Measurements from ENCODE around the gene TNKS1BP1.
"Not testable (repeated sequence)": the region's sequence is repeated elsewhere in the genome, so short reads cannot be mapped to it uniquely, and the experiment has no call there.

The TNKS1BP1 gene

GRCh38 chr11:57283231-57283990, 41.3 kb downstream of the TNKS1BP1 start:
- Histone ChIP-seq H3K9me3 (ENCODE audit: control insufficient read depth, low read length) (no peaks in the 10 kb centered on the region), H3K4me3 (ENCODE audit: extremely low read depth, insufficient read depth, low read length, poor library complexity, severe bottlenecking) (no peak overlapping the region), H3K4me1 (ENCODE audit: control insufficient read depth, insufficient read depth, low read length, poor library complexity, severe bottlenecking) (peaks cover 7% of the 10 kb centered on the region), H3K27ac (ENCODE audit: low read depth, low read length, severe bottlenecking) (no peak overlapping the region), H3K36me3 (ENCODE audit: control insufficient read depth, insufficient read depth, low read length) (no peaks in the 10 kb centered on the region)
- WGBS, 2 experiments (ENCODE audit: insufficient coverage in 2 of 2): 67 to 83% methylated on average over 1 to 2 of the region's 2 CpGs

DNA sequence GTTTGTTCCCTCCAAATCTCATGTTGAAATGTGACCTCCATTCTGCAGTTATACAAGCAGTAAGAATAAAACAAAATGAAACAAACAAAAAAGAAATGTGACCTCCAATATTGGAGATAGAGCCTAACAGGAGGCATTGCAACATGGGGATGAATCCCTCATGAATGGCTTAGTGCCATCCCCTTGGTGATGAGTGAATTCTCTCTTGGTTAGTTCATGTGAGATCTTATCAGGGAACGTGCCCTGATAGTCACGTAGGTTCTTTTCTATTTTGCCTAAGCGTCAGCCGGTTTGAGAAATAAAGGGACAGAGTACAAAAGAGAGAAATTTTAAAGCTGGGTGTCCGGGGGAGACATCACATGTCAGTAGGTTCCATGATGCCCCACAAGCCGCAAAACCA, 43.2 kb downstream of the TNKS1BP1 start:
- peaks cover 12% of the 10 kb centered on the region for H3K4me1 ChIP-seq (ENCODE audit: control insufficient read depth, insufficient read depth, low read length, poor library complexity, severe bottlenecking)
- 94 to 97% methylated on average over 4 to 5 of the region's 6 CpGs for WGBS, 2 experiments (ENCODE audit: insufficient coverage in 2 of 2)
- H3K36me3 ChIP-seq (ENCODE audit: control insufficient read depth, insufficient read depth, low read length); H3K4me3 ChIP-seq (ENCODE audit: extremely low read depth, insufficient read depth, low read length, poor library complexity, severe bottlenecking); H3K9me3 ChIP-seq (ENCODE audit: control insufficient read depth, low read length); H3K27ac ChIP-seq (ENCODE audit: low read depth, low read length, severe bottlenecking): not testable (repeated sequence)

- no peak overlapping the region for H3K27ac ChIP-seq (ENCODE audit: low read depth, low read length, severe bottlenecking)
- H3K4me3 ChIP-seq (ENCODE audit: extremely low read depth, insufficient read depth, low read length, poor library complexity, severe bottlenecking): no peak overlapping the region
- 89 to 100% methylated on average over 2 to 3 of the region's 5 CpGs for WGBS, 2 experiments (ENCODE audit: insufficient coverage in 2 of 2)
- no peaks in the 10 kb centered on the region for H3K9me3 ChIP-seq (ENCODE audit: control insufficient read depth, low read length)
- H3K36me3 ChIP-seq (ENCODE audit: control insufficient read depth, insufficient read depth, low read length): no peaks in the 10 kb centered on the region
- H3K4me1 ChIP-seq (ENCODE audit: control insufficient read depth, insufficient read depth, low read length, poor library complexity, severe bottlenecking): peaks cover 12% of the 10 kb centered on the region
These were observed 45.6 kb downstream of the TNKS1BP1 start for GRCh38 chr11:57279116-57279515.

- whole genome bisulfite sequencing, 2 experiments (ENCODE audit: insufficient coverage in 2 of 2): 85 to 92% methylated on average over 3 to 5 of the region's 7 CpGs
- Histone ChIP-seq H3K4me3 (ENCODE audit: extremely low read depth, insufficient read depth, low read length, poor library complexity, severe bottlenecking) (no peak overlapping the region), H3K36me3 (ENCODE audit: control insufficient read depth, insufficient read depth, low read length) (no peaks in the 10 kb centered on the region), H3K9me3 (ENCODE audit: control insufficient read depth, low read length) (no peaks in the 10 kb centered on the region), H3K27ac (ENCODE audit: low read depth, low read length, severe bottlenecking) (peak overlapping the region; percentile 82), H3K4me1 (ENCODE audit: control insufficient read depth, insufficient read depth, low read length, poor library complexity, severe bottlenecking) (peaks cover 12% of the 10 kb centered on the region)
These were observed 46.0 kb downstream of the TNKS1BP1 start for GRCh38 chr11:57278721-57279095.

DNA sequence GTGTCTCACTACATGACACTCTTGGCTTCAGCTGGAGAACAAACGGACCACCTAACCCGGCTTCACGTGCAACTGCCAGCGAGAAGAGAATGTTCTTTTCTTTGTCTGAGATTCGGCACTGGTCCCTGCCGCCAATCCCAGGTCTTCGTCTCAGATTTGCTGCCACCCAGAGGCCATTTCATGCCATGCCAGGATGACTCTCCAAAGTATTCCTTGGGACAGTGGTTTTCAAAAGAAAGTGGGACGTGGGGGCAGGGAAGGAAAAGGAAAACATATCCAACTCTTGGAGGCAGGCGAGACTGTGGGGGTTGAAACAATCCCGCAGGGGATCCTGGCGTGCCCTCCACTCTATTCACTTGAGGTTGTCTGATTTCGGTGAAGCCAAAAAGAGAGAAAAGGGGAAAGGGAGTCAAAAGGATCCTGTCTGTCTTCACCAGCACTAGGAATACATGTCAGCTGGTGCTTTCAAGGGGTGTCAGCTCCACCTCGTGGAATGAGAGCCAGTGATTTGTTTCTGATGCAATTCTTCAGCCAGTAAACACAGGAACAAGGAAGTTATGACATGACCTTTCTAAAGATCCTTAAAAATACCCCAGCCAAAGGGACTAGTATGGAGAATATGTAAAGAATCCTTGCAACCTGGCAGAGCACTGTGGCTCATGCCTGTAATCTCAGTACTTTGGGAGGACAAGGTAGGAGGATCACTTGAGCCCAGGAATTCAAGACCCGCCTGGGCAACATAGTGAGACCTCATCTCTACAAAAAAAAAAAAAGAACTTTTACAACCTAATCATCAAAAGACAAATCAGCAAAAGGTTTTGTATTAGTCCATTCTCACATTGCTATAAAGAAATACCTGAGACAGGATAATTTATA, 46.7 kb downstream of the TNKS1BP1 start:
- Histone ChIP-seq H3K36me3 (ENCODE audit: control insufficient read depth, insufficient read depth, low read length) (no peaks in the 10 kb centered on the region), H3K4me1 (ENCODE audit: control insufficient read depth, insufficient read depth, low read length, poor library complexity, severe bottlenecking) (peaks cover 12% of the 10 kb centered on the region), H3K27ac (ENCODE audit: low read depth, low read length, severe bottlenecking) (peak overlapping the region; percentile 82), H3K4me3 (ENCODE audit: extremely low read depth, insufficient read depth, low read length, poor library complexity, severe bottlenecking) (no peak overlapping the region), H3K9me3 (ENCODE audit: control insufficient read depth, low read length) (no peaks in the 10 kb centered on the region)
- WGBS, 2 experiments (ENCODE audit: insufficient coverage in 2 of 2): 3 to 9% methylated on average over 13 of the region's 14 CpGs

DNA sequence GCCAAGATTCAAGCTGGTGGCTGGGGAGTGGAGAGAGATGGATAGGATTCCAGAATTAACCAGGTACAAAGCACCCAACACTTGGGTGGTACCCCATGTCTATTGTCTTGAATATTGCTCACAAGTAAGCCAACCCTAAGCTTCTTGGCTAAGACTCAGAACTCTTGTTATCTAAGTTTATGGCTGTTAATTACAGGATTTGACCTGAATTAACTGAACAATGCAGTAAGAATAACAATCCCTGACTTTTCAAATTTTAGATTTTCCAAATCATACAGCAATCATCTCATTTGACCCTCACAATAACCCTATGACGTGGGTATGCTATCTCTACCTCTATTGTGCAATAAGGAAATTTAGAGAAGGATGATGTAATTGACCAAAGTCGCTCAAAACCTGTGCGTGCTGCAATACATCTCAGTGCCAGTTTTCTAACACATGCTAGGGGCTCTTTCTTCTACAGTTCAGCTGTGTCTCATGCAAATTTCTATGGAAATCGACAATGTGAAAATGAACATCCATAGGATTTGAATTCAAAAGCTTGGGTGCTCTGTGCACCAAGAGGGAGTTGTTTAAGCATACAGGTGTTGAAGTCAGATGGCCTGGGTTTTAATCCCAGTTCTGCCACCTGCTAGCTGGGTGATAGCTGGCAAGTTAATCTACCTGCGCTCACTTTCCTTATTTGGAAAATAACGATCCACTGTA, 47.6 kb downstream of the TNKS1BP1 start:
- no peaks in the 10 kb centered on the region for H3K36me3 ChIP-seq (ENCODE audit: control insufficient read depth, insufficient read depth, low read length)
- 80 to 100% methylated on average over 1 to 3 of the region's 6 CpGs for WGBS, 2 experiments (ENCODE audit: insufficient coverage in 2 of 2)
- no peaks in the 10 kb centered on the region for H3K9me3 ChIP-seq (ENCODE audit: control insufficient read depth, low read length)
- no peak overlapping the region for H3K4me3 ChIP-seq (ENCODE audit: extremely low read depth, insufficient read depth, low read length, poor library complexity, severe bottlenecking)
- no peak overlapping the region for H3K27ac ChIP-seq (ENCODE audit: low read depth, low read length, severe bottlenecking)
- H3K4me1 ChIP-seq (ENCODE audit: control insufficient read depth, insufficient read depth, low read length, poor library complexity, severe bottlenecking): peaks cover 12% of the 10 kb centered on the region

GRCh38 chr11:57276169-57276970, 48.4 kb downstream of the TNKS1BP1 start:
- no peak overlapping the region for H3K4me3 ChIP-seq (ENCODE audit: extremely low read depth, insufficient read depth, low read length, poor library complexity, severe bottlenecking)
- H3K36me3 ChIP-seq (ENCODE audit: control insufficient read depth, insufficient read depth, low read length): no peaks in the 10 kb centered on the region
- 67 to 80% methylated on average over 1 to 2 of the region's 3 CpGs for WGBS, 2 experiments (ENCODE audit: insufficient coverage in 2 of 2)
- H3K9me3 ChIP-seq (ENCODE audit: control insufficient read depth, low read length): no peaks in the 10 kb centered on the region
- H3K4me1 ChIP-seq (ENCODE audit: control insufficient read depth, insufficient read depth, low read length, poor library complexity, severe bottlenecking): peaks cover 12% of the 10 kb centered on the region
- no peak overlapping the region for H3K27ac ChIP-seq (ENCODE audit: low read depth, low read length, severe bottlenecking)

GRCh38 chr11:57275582-57275981, 49.2 kb downstream of the TNKS1BP1 start:
- Histone ChIP-seq H3K4me3 (ENCODE audit: extremely low read depth, insufficient read depth, low read length, poor library complexity, severe bottlenecking) (no peak overlapping the region), H3K4me1 (ENCODE audit: control insufficient read depth, insufficient read depth, low read length, poor library complexity, severe bottlenecking) (peaks cover 12% of the 10 kb centered on the region), H3K9me3 (ENCODE audit: control insufficient read depth, low read length) (no peaks in the 10 kb centered on the region), H3K36me3 (ENCODE audit: control insufficient read depth, insufficient read depth, low read length) (no peaks in the 10 kb centered on the region), H3K27ac (ENCODE audit: low read depth, low read length, severe bottlenecking) (no peak overlapping the region)
- 89 to 100% methylated on average over 1 to 2 of the region's 3 CpGs for WGBS, 2 experiments (ENCODE audit: insufficient coverage in 2 of 2)

DNA sequence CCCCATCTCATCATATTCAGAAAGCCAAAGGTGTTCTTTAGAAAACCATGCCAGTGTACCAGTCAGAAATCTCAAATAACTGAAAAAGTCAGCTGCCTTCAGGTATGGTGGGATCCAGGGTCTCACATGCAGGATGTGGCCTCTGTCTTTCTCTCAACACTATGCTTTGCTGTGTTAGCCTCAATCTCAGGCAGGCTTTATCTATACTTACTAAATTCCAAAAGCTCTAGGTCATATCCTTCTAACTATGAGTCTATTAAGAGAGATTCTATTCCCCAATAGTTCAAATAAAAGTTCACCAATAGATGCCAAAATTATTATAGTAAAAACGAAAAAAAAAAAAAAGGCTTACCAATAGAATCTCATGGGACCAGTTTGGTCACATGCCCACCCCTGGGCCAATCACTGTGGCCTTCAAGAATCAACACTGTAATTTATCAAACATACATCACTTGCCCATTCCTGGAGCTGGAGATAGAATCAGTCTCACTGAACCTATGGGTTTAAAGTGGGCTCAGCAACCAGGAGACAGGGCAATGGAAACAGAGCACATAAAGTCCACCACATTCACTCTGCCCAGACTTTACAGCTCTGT, 49.8 kb downstream of the TNKS1BP1 start:
- no peaks in the 10 kb centered on the region for H3K9me3 ChIP-seq (ENCODE audit: control insufficient read depth, low read length)
- no peak overlapping the region for H3K4me3 ChIP-seq (ENCODE audit: extremely low read depth, insufficient read depth, low read length, poor library complexity, severe bottlenecking)
- no peaks in the 10 kb centered on the region for H3K36me3 ChIP-seq (ENCODE audit: control insufficient read depth, insufficient read depth, low read length)
- WGBS, 2 experiments (ENCODE audit: insufficient coverage in 2 of 2): no CpG with 5 or more reads among the region's 1 CpG
- peaks cover 12% of the 10 kb centered on the region for H3K4me1 ChIP-seq (ENCODE audit: control insufficient read depth, insufficient read depth, low read length, poor library complexity, severe bottlenecking)
- no peak overlapping the region for H3K27ac ChIP-seq (ENCODE audit: low read depth, low read length, severe bottlenecking)

Measured in mesodermal cell (in vitro differentiated cells).